Heart left ventricle (tissue), 16 donors: ENCODE measurements around the gene TMEM202. TPM values are rescaled to one million over a fixed set of nuclear protein-coding genes. Genes with fewer than 3 reads are reported as not detected.

Experiments
- ATAC-seq, 4 donors: fragments of 200-7000 bp; cut with Tn5 transposase; one replicate each; pipeline ENCODE4 v1.9.1; 2020 to 2022; ENCODE audit warnings: moderate library complexity in 4 of 4, mild to moderate bottlenecking in 3 of 4, moderate number of reproducible peaks in 1 of 4
- DNase-seq, 5 donors: peaks; one replicate each; pipeline ENCODE4 v3.0.0-alpha.2; 2020
- H3K27ac ChIP-seq, 12 donors: fragments of 200-600 bp; sonication (generic) in 4 of 12; one replicate each; pipeline versions ENCODE4 v1.5.0 to v1.8.0; 2016 to 2022; ENCODE audit warnings: mild to moderate bottlenecking in 2 of 12
- H3K27me3 ChIP-seq, 9 donors: fragments of 200-600 bp; sonication (generic) in 2 of 9; one replicate each; pipeline versions ENCODE4 v1.5.1 to v1.8.0; 2016 to 2022; ENCODE audit warnings: mild to moderate bottlenecking in 3 of 9
- H3K36me3 ChIP-seq, 9 donors: fragments of 200-600 bp; sonication (generic) in 2 of 9; one replicate each; pipeline versions ENCODE4 v1.5.0 to v1.8.0; 2018 to 2022; ENCODE audit warnings: mild to moderate bottlenecking in 2 of 9
- H3K4me1 ChIP-seq, 12 donors: fragments of 200-600 bp; sonication (generic) in 4 of 12; one replicate each; pipeline versions ENCODE4 v1.5.0 to v1.8.0; 2016 to 2022; ENCODE audit warnings: mild to moderate bottlenecking in 3 of 12
- H3K4me3 ChIP-seq, 12 donors: fragments of 200-600 bp; sonication (generic) in 4 of 12; one replicate each; pipeline versions ENCODE4 v1.5.0 to v1.8.0; 2017 to 2022; ENCODE audit warnings: mild to moderate bottlenecking in 9 of 12, moderate library complexity in 4 of 12
- H3K9me3 ChIP-seq, 12 donors: fragments of 200-600 bp; sonication (generic) in 4 of 12; one replicate each; pipeline versions ENCODE4 v1.5.0 to v1.8.0; 2016 to 2022; ENCODE audit warnings: mild to moderate bottlenecking in 1 of 12
- POLR2A ChIP-seq, 2 donors: fragments of 450-650 bp; IDR thresholded peaks; one replicate each; pipeline ENCODE4 v1.6.1; 2017; ENCODE audit warnings: antibody characterized with exemption in 2 of 2, mild to moderate bottlenecking in 2 of 2, moderate library complexity in 2 of 2
- WGBS, 4 donors: extraction: QIAGEN DNeasy Blood & Tissue Kit in 2 of 4; methylation state at CpG; one replicate each; pipeline versions ENCODE4 v1.1.5 to v1.1.7; 2013 to 2018; 5-methylcytosine and 5-hydroxymethylcytosine counted together
- intact Hi-C, 10 donors: fragments of 100-400 bp; cut with DNase I; formaldehyde crosslinking; loops; one replicate each; pipeline versions ENCODE4 v1.11.1 to v1.14.2; 2022
- polyA plus RNA-seq, 2 donors: library from polyadenylated mRNA; stranded (reverse); fragments of 200-250 nt; gene quantifications; one replicate each; pipeline ENCODE4 v1.2.3, GENCODE V29; 2013
- total RNA-seq, 9 donors: library from RNA; depleted of rRNA in 2 of 9; stranded (reverse); fragments of >200 nt in 2 of 9; fragmentation: NEBNext Ultra II Directional in 3 of 9; extraction: Animal tissue kit (Norgen Biotek cat#: 25700) in 3 of 9; gene quantifications; one replicate each; pipeline versions ENCODE4 v1.1.0 to v1.2.4, GENCODE V29; 2016 to 2023
- TF ChIP-seq, protein P1 (sequence below), 12 donors: fragments of 200-600 bp; sonication (generic) in 4 of 12; IDR thresholded peaks; one replicate each; pipeline versions ENCODE4 v1.5.0 to v1.8.0; 2018 to 2022; ENCODE audit warnings: antibody characterized with exemption in 12 of 12, mild to moderate bottlenecking in 5 of 12
- donor health status: ischemic (EF 13 %, LVEDD 7.1; RV severe dilation, severe dysfunction).
- donor health status: healthy with polysubstance abuse.
- donor health status: DM: no; HTN: yes; CAD: no.
- donor health status: DM: no; HTN: no; CAD: no.
- donor health status: ischemic (EF 25% LVEDD 6.9; RV normal size, moderate dysfunction).
- donor health status: ischemic (EF 25% LVEDD 5.7; RV mildly dilated, moderate dysfunction).
- donor health status: healthy.
- donor health status: DM: yes; HTN: yes; CAD: no.
- donor health status: ischemic (EF 35%, LVEDD 5.7; RV mildly dilated, moderate dysfunction).
- donor health status: nonischemic (EF 11% LVEDD 7.7; RV severe dilation, severe dysfunction).
- donor health status: DM: yes; HTN: yes; CAD: no.
- donor health status: PGD.
- donor health status: ischemic (EF 29% LVEDD 5.4; RV normal size, mild dysfunction).
- donor health status: nonischemic (EF 23%, LVEDD 6.1; RV moderate dilation, normal function).

TMEM202 gene
- total and polyA plus RNA-seq, 11 donors = not detected

DNA sequence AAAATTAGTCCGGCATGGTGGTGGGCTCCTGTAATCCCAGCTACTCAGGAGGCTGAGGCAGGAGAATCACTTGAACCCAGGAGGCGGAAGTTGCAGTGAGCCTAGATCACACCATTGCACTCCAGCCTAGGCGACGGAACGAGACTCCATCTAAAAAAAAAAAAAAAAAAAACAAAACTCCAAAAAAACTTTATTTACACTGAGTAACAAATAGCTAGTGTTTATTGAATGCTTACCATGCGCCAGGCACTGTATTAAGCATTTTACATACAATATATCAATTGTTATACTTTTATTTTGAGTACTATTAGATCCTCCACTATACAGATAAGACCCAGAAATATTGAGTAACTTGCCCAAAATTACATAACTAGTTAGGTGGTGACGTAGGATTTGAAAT lies 58.6 kb downstream of the TMEM202 start:
- Histone ChIP-seq H3K4me1 (peaks cover 0 to 8% (median 2%) of the 10 kb centered on the region in 12 donors), H3K27ac (no peak overlapping the region), H3K27me3 (peaks cover 0 to 4% (median 0%) of the 10 kb centered on the region in 9 donors), H3K9me3 (no peaks in the 10 kb centered on the region), H3K36me3 (no peaks in the 10 kb centered on the region), H3K4me3 (no peak overlapping the region)
- intact Hi-C loops = no loop called here
- no peak for ATAC-seq
- WGBS, 4 donors = 92 to 96% (median 94%) methylated on average over 7 of the region's 7 CpGs
- TF ChIP-seq, protein P1, sequence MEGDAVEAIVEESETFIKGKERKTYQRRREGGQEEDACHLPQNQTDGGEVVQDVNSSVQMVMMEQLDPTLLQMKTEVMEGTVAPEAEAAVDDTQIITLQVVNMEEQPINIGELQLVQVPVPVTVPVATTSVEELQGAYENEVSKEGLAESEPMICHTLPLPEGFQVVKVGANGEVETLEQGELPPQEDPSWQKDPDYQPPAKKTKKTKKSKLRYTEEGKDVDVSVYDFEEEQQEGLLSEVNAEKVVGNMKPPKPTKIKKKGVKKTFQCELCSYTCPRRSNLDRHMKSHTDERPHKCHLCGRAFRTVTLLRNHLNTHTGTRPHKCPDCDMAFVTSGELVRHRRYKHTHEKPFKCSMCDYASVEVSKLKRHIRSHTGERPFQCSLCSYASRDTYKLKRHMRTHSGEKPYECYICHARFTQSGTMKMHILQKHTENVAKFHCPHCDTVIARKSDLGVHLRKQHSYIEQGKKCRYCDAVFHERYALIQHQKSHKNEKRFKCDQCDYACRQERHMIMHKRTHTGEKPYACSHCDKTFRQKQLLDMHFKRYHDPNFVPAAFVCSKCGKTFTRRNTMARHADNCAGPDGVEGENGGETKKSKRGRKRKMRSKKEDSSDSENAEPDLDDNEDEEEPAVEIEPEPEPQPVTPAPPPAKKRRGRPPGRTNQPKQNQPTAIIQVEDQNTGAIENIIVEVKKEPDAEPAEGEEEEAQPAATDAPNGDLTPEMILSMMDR (IDR thresholded peaks at IDR 0.05) = no peak
- TF ChIP-seq POLR2A (IDR thresholded peaks at IDR 0.05) = no peak
- DNase-seq = no peak

Other genes starting within 250 kb of the TMEM202 start
- gene GRAMD2A, start 200.5 kb upstream of the TMEM202 start, total RNA-seq = under 1 TPM in 1 of 9 donors, not detected in 8; 0.45 TPM
- gene GRAMD2A, start 200.5 kb upstream of the TMEM202 start, polyA plus RNA-seq = under 1 TPM in 1 of 2 donors, not detected in 1; 0.03 TPM
- 1,000 to 10,000 TPM in 4 of 9 donors, 100 to 1,000 TPM in 5; 648 to 1,279 (median 923) TPM for gene PKM, start 167.1 kb upstream of the TMEM202 start, total RNA-seq
- gene PKM, start 167.1 kb upstream of the TMEM202 start, polyA plus RNA-seq = 100 to 1,000 TPM; 602 to 887 TPM
- 10 to 100 TPM; 25.6 to 50.3 (median 34.5) TPM for gene PARP6, start 125.8 kb upstream of the TMEM202 start, total RNA-seq
- gene PARP6, start 125.8 kb upstream of the TMEM202 start, polyA plus RNA-seq = 10 to 100 TPM; 28.3 to 52.5 TPM
- 1 to 10 TPM in 3 of 9 donors, under 1 TPM in 6; 0.31 to 1.3 (median 0.87) TPM for gene CELF6, start 78.1 kb upstream of the TMEM202 start, total RNA-seq
- gene CELF6, start 78.1 kb upstream of the TMEM202 start, polyA plus RNA-seq = 1 to 10 TPM in 1 of 2 donors, under 1 TPM in 1; 0.78 to 1.4 TPM
- 100 to 1,000 TPM in 3 of 9 donors, 10 to 100 TPM in 6; 40.8 to 181 (median 74.4) TPM for gene HEXA, start 22.3 kb upstream of the TMEM202 start, total RNA-seq
- gene HEXA, start 22.3 kb upstream of the TMEM202 start, polyA plus RNA-seq = 10 to 100 TPM; 46.6 to 50.2 TPM
- gene ARIH1, start 76.0 kb downstream of the TMEM202 start, total RNA-seq = 100 to 1,000 TPM in 7 of 9 donors, 10 to 100 TPM in 2; 50.2 to 217 (median 167) TPM
- 10 to 100 TPM; 25.3 to 34.9 TPM for gene ARIH1, start 76.0 kb downstream of the TMEM202 start, polyA plus RNA-seq